Activated T-cell treated with anti-CD3 and anti-CD28 coated beads for 24 hours (primary cell): ENCODE data around the gene TIMP2.
"Not testable (repeated sequence)": the region's sequence is repeated elsewhere in the genome, so short reads cannot be mapped to it uniquely, and the experiment has no call there.

Experiments used
- DNase-seq: peaks from one replicate; pipeline ENCODE4 v3.0.0-alpha.2; 2020; ENCODE audit warnings: low read depth

TIMP2 gene

DNA sequence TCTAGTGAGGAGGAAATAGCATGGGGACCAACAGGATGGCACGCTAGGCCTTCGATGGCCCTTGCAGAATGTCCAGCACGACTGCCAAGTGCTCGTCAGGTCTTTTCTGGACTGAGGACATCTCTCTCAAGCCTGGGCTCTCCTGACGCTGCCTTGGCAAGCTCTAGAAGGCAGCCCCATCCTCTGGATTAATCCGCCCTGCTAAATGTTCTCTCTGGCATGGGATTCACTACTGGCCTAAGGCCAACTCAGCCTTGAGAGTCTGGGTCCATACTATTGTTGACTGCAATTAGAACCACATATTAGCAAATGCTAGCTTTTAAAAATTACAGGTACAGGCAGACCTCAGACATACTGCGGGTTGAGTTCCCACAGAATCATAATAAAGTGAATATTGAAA, 19.6 kb downstream of the TIMP2 start:
- DNase-seq: no peak

DNA sequence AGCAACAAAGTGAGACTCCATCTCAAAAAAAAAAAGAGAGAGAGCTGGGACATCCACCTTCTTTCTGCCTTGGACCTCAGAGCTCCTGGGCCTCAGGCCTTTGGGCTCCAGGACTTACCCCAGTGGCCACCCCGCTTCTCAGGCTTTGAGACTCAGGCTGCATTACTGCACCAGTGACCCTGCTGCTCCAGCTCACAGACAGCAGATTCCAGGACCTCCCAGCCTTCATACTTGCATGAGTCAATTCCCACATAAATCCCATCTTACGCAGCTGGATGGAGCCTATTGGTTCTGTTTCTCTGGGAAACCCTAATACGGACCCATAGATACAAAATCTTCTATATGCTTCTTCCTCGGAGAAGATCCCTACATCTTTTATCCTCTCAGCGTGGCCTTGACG, 20.1 kb downstream of the TIMP2 start:
- no peak for DNase-seq

DNA sequence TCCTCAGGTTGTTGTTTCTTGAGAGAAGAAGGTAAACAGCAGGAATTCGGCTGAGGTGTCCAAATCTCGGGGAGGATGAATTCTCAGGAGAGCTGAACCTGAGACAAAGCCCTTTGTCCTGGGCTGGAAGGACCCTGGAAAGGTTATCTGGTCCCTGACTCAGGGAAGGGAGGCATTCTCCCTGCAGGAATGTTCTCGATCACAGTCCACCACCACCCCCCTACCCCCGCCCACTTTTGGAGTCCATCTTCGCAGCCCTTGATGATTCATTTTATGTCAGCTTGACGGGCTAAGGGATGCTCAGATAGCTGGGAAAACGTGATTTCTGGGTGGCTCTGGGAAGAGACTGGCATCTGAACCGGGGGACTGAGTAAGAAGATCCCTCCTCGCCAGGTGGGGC, 20.8 kb downstream of the TIMP2 start:
- no peak for DNase-seq

DNA sequence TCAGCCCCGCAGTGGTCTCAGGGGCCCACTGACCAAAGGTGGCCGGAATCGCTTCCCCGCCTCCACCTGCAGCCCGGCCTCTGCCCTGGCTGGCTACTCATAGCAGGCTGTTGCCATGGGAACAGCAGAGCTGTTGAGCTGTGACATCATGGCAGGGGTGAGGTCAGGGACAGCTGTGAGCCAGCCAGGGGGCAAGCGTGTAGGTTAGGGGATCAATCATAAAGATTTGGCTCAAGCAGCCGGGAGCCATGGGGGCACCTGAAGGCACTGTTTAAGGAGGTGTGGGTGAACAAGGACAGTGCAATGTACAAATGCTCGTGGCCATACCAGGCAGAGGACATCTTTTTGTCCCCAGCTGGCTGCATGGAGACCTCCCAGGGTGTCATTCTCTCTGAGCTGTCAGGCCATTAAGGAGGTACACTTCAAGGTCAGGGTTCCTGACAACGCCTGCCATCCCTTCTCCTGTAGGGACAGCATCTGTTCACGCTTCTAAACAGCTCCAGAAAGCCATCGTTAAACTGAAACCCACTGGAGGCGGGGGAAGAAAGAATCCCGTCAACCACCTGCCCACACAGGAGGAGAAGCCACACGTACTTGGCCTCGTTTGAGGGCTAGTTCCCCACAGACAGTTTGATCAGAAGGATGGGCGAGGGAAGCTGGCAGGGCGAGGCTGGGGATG, 21.9 kb downstream of the TIMP2 start, which contains the start of gene CEP295NL:
TSS of gene CEP295NL (minus strand) at position 101 of the 679 bp plus-strand sequence. CDS start 1,373 bp downstream, outside the sequence.
- DNase-seq: no peak

DNA sequence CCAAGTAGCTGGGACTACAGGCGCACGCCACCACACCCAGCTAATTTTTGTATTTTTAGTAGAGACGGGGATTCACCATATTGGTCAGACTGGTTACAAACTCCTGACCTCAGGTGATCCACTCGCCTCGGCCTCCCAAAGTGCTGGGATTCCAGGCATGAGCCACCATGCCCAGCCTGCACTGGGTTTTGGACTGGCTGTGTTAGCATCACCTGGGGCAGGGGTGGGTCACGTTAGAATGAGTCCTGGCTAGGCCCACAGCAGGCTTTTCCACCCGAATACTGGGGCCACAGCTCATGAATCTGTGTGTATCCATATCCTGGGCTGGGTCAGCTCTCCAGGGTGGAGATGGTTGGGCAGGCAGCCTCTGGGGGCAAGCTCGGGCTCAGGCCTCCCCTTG, 23.0 kb downstream of the TIMP2 start:
- DNase-seq: not testable (repeated sequence)

DNA sequence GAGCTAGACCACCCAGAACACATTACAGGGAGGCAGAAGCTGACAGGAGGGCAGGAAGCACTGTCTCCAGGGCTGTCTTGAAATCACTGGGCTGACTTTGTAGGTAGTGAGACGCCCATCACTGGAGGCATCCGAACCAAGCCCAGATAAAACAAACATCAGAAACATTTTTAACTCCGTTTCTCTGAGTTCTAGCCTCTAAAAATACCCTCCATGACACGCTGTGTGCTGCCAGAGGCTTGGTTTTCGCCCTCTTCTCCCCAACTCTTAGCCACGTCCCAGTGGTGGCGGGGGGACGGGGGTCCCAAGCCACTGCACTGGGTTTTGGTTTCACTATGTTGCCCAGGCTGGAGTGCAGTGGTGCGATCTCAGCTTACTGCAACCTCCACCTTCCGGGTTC, 23.4 kb downstream of the TIMP2 start:
- no peak for DNase-seq

DNA sequence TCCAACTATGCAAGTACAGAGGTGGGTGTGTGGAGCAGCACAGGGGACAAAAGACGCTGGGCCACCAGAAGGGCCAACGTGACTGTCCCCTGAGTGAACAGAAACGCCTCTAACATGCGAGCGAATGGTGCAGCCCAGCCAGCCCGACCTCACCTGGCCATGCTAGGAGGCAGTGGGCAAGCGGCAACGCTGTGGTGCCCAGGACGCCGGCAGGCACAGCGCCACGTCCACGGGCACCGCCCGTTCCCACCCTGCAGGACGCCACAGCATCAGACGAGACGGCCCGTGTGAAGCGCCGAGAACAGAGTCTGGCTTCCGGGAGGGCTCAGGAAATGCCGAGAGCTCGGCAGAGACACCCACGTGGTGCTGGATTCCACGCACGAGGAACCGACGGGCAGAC, 24.4 kb downstream of the TIMP2 start:
- no peak for DNase-seq

DNA sequence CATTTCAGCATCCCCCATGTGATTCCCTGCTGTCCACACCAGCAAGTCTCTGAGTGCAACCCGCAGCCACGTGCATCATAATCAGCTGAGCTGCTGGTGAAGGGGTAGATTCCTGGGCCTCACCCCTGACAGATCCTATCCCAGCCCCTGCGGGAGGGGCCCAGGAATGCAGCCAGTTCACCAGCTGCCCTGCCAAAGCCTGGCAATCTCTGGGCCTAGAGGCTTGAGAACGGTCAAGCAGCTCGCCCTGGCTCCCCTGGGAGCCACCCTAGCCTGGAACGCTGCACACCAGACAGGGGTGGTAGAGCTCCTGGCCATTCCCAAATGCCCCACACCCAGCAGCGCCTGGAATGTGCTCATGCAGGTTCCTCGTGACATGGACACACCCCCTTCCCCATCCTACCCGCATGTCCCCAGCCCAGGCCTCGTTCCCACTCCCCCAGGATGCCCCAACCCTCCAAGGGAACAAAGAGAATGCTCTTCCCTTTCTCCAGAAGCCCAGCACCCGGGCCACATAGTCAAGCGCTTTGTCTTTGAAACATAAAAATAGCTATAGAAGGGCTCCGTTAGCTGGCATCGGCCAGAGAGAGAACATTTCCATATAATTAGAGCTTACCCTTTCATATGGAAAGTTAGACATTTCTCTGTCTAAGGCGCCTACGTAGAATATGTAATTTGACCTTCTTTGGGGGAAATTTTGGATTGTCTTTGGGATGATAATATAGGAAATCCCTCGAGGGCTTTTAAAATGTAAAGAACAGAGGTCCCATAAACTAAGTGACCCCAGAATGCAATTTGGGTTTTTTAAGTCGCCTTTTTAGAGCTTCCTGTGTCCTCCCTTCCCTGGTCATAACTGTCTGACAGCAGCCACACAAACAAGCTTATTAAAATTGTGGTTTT, 25.6 kb downstream of the TIMP2 start:
- no peak for DNase-seq

DNA sequence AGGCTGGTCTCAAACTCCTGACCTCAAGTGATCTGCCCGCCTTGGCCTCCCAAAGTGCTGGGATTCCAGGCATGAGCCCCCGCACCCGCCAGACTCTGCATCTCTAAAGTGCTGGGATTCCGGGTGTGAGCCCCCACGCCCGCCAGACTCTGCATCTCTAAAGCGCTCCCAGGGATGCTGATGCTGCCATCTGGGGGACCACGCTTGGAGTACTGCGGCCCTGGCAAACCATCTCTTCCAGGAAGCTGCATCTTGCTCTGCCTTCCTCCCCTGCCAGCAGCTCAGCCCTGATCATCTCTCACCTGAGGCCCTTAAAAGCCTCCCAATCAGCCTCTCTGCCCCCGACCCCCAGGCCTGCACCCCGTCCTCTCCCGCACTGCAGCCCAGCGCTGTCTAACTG, 26.2 kb downstream of the TIMP2 start:
- no peak for DNase-seq

DNA sequence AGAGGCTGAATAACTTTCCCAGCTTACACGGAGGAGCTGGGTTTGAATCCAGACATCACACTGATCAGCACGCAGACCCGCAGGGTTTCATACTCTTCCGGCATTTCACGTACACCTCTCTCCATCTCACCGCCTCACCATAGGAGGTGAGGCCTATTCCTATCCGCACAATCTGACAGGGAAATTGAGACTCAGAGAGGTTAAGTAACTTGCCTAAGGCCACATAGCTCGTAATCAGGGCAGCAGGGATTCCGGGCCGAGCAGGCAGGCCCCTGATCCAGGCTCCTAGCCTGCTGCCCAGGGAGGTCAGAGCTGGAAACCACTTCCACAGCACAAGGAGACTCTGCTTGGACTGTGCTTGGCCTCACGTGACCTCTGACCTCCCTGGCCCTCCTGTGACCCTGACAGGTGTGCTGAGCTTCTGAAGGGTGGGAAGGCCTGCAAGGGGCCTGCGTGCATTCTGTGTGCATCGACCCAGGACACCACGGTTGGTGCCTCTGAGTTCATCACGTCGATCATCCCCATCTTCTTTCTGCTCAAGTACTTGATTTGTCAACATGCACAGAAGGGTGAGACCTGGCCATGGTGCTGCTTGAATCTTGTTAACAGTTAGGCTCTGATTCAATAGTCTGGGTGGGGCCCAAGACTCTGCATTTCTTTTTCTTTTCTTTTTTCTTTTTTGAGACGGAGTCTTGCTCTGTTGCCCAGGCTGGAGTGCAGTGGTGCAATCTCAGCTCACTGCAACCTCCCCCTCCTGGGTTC, 26.9 kb downstream of the TIMP2 start:
- no peak for DNase-seq

DNA sequence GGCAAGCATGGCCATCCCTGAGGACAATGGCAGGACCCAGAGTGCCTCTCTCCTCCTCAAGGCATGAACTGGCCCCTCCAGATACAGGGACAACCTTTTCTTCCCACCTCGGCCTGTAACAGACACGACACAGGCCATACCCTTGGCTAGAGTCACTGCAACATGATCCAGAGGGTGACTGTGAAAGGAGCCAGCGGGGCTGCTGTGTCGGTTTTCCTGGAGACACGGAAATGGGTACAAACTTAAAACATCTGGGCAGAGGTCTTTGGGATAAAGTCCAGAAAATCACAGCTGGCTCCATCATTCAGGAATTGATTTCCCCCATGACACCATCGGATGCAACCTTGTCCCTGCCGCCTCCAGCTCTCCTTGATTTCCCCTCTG, 27.5 kb downstream of the TIMP2 start:
- DNase-seq: no peak

DNA sequence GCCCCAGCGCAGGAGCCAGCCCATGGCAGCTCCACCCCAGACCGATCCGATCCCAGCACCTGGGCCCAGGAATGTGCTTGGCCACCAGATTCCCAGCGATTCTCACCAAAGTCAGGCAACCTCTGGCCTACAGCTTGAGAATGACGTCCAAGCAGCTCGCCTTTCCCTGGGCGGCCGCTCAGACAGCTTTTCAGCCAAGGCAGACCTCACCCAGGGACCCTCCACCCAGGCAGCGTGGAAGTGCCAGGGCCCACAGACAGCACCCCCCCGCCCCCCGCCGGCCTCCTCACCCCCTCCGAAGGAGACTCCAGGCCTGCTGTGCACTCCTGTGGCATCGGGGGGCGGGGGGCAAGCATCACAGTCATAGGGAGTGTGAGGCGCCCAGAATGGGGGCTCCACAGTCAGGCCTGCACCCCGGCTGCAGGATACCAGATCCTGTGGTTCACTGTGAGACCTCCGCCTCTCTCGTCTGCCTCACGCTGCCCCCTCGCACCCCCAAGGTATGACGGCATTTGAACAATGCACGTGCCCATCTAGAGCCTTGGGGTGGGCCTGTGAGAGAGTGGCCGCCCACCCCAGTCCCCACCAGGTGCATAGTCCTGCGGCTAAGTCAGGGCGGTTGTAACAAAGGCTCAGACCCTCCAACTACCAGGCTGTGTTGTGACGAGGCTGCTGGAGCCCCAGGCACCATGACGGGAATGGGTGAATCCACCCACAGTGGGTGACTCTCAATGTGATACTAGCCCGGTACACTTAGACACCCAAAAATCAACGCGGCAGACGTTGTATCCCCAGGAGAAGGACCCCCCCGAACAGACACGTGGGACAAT, 28.1 kb downstream of the TIMP2 start:
- DNase-seq: no peak

DNA sequence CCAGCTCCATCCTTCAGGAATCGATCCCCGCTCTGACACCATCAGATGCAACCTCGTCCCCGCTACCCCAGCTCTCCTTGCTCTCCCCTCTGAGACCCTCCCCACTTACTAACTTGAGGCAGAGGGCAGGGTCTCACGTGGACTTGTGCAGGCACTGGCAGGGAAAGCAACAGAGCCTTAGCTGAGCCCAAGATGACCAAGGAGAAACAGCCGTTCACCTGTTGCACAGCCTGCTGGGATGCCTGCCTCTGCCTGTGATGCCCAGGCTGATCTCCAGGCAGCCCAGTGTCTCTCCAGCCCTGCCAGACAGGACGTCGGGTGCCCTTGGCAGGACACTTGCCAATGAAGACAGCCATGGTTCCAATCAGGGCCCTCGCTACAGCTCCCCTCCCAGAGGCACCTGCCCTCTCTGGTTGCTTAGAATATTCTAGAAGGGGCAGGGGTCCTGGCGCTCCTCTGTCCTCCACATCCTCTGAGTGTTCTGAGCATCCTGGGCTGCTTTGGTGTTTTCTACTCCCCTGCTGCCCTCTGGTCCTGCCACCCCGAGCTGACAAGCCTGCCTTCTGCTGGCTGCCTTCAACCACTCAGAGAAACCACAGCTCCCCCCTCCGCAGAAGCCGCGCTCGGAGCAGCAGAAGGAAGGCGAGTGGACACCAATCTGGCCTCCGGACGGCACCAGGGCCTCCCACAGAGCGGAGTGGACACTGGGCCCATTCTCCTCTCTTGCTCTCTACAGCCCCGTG, 28.9 kb downstream of the TIMP2 start:
- no peak for DNase-seq

DNA sequence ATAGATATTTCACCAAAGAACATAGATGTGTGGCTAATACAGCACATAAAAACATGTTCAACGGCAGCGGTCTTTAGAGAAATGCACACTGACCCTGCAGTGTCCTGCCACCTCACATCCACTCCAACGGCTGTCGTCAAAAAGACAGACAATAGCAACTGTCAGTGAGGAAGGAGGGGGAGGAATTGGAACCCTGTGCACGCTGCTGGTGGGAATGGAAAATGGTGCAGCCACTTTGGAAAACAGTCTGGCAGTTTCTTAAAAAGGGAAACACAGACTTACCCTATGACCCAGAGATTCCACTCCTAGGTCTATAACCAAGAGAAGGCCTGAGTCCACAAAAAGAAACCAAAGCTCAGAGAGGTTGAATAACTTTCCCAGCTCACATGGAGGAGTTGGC, 29.9 kb downstream of the TIMP2 start:
- no peak for DNase-seq

DNA sequence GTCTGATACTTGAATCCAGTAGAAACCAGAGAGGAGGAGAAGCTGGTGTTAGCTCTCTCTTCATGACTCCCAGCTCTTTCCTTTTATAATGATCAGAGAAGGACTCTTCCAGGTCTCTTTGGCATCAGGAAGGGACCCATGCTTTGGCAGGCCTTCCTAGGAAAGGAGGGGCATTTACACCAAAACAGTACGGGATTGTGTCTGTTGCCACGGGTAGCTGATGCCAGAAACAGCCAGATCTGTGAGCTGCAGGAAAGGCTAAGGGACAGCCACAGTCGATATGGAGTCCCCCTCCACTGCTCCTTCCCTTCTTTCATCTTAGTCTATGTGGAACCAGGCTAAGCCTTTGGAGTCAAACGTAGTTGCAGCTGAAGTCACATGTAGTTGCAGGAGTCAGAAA, 31.5 kb downstream of the TIMP2 start:
- no peak for DNase-seq

DNA sequence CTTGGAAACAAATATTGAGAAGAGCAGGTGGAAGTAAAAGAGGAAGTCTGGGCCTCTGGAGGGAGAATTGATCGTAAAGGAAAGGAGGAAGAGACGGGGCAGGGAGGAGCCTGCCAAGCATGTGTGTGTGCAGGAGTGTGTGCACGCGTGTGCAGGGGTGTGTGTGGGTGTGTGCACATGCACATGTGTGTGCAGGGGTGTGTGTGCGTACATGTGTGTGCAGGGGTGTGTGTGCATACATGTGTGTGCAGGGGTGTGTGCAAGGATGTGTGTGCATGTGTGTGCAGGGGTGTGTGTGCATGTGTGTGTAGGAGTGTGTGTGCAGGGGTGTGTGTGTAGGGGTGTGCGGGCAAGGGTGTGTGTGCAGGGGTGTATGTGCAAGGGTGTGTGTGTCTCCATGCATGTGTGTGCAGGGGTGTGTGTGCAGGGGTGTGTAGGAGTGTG, 32.2 kb downstream of the TIMP2 start:
- no peak for DNase-seq

DNA sequence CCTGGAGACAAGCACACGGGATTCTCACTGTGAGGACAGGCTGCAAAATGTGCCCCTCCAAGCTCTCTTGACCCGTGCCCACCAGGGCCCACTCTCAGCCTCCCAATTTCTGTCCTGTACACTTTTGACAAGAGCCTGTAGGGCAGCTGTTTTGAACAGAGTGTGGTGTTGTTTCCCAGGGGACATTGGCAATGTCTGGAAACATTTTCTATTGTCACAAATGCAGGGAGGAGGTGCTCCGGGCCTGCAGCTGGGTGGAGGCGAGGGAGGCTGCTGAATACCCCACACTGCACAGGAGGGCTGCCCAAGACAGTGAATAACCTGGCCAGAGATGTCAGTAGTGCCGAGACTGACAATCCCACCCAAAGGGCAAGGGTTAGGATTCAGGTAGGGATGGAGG, 32.7 kb downstream of the TIMP2 start:
- DNase-seq: no peak

DNA sequence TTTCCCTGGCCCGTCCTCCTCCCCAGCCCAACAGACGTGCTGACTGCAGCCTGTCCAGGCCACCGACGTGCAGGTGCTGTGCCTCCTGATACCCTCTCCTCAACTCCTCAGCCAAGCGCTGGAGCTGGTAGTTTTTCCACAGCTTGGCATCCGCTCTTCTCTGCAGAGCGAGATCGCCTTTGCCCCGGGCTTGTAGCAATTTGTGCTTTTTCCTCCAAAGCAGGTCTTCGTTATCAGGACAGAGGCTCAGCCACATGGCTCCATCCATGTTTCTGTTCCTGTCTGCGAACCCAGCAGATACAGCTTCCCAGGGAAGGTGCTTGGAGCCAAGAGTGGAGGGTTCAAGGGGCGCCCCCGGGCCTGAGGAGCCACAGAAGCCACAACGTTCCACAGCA, 33.1 kb downstream of the TIMP2 start:
- no peak for DNase-seq

DNA sequence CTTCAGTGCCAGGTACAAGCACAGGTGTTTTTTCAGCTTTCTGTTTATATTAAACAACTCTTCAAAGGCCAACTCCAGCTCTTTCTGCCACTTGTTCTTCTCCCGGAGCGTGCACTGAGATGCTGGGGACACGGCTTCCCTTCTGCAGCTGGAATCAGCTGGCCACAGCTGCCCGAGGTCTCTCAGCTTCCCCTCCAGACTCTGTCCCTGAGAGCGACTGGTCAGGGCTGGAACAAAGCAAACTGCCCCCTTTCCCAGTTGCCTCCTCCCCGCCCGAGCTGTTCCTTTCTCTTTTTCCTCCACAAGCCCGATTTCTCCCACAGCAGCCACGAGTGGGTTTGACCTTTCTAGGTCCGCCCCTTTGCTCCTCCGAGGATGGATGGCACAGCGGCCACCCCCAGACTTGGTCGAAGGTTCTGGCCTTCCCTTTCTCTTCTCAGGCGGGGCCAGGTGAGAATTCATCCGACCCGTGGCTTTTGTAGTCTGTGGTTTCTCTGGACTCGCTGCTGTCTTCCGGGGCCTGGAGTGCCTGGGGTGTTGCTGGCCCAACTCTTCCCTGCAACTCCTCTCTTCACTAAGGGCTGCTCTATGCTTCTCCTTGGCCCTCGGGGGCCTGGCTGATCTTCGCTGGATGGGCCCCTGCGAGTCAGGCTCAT, 33.7 kb downstream of the TIMP2 start:
- no peak for DNase-seq

DNA sequence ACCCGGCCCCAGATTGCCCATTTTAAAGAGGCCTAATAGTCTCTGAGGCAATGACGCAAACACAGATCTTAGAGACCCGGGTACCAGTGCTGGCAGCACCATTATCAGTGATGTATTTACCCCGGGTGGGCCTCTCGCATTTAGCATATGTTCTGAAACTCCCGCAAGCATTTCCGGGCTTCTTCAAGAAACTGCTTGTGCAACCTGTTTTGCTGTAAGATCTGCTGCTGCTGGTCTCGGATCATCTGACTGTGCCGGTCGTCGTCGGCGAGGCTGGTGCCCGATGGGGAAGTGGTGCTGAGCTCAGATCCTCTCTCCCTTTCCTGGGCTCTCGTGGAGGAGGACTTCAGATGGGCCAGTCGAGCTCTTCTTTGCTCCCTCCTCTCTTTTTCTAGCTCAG, 34.7 kb downstream of the TIMP2 start:
- DNase-seq: peak; percentile 19

DNA sequence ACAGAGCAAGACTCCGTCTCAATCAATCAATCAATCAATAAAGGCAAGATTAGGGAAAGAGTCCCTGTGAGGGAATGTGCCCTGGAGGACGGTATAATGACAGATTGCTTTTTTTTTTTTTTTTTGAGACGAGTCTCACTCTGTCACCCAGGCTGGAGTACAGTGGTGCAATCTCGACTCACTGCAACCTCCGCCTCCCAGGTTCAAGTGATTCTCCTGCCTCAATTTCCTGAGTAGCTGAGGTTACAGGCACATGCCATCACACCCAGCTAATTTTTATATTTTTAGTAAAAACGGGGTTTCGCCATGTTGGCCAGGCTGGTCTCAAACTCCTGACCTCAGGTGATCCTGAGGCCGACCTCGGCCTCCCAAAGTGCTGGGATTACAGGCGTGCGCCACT, 35.1 kb downstream of the TIMP2 start:
- DNase-seq: not testable (repeated sequence)
